ENCODE measurements around the gene NFIL3. TPM values are rescaled to one million over a fixed set of nuclear protein-coding genes. Genes with fewer than 3 reads are reported as not detected.

NFIL3 gene
- total and polyA plus RNA-seq, 2 experiments from 2014 or later: 4.1 to 7.5 TPM

- no peak for TF ChIP-seq ETS1 (IDR thresholded peaks at IDR 0.05)
- no peak for TF ChIP-seq POLR2AphosphoS5 (IDR thresholded peaks at IDR 0.05; ENCODE audit: low read depth)
- TF ChIP-seq CTCF (conservative IDR thresholded peaks at IDR 0.05; ENCODE audit: low read depth in 2 of 2): no peak
- no peak for TF ChIP-seq REST (IDR thresholded peaks at IDR 0.05; ENCODE audit: unreplicated experiment)
- no peak for TF ChIP-seq JUNB (IDR thresholded peaks at IDR 0.05; ENCODE audit: unreplicated experiment)
Measured at GRCh38 chr9:91465420-91465819, 41.8 kb upstream of the NFIL3 start (continued).

- H3K27ac Mint-ChIP-seq: no peak overlapping the region
- H4K20me1 ChIP-seq (replicated peaks; ENCODE audit: insufficient read depth): no peaks in the 10 kb centered on the region
- H3K9me3 Mint-ChIP-seq: no peaks in the 10 kb centered on the region
- no peaks in the 10 kb centered on the region for H3K9me2 ChIP-seq (ENCODE audit: insufficient read depth)
- no peak for DNase-seq (ENCODE audit: low spot score)
- ATAC-seq: no peak
- no peaks in the 10 kb centered on the region for H3K36me3 ChIP-seq (ENCODE audit: insufficient read depth)
- no peak overlapping the region for H3K27ac ChIP-seq (ENCODE audit: low read depth)
- no peaks in the 10 kb centered on the region for H3K79me2 ChIP-seq (replicated peaks; ENCODE audit: insufficient read depth)
- no peaks in the 10 kb centered on the region for H3K4me1 ChIP-seq (ENCODE audit: insufficient read depth)
- no peak overlapping the region for H2AFZ ChIP-seq
- no peak overlapping the region for H3K4me3 Mint-ChIP-seq
- H3K4me1 Mint-ChIP-seq: no peaks in the 10 kb centered on the region
- H3K4me3 ChIP-seq: no peak overlapping the region
- no peaks in the 10 kb centered on the region for H3K27me3 Mint-ChIP-seq (ENCODE audit: insufficient read depth, low read depth, poor library complexity)
- no peaks in the 10 kb centered on the region for H3F3A ChIP-seq (replicated peaks; ENCODE audit: low read depth)
- H3K4me2 ChIP-seq: no peak overlapping the region
- H3K27me3 ChIP-seq (ENCODE audit: insufficient read depth): no peaks in the 10 kb centered on the region
- H3K36me3 Mint-ChIP-seq (ENCODE audit: low read depth): no peaks in the 10 kb centered on the region
- no peak for TF ChIP-seq EZH2 (IDR thresholded peaks at IDR 0.05; ENCODE audit: low read depth, unreplicated experiment)
- no peak for TF ChIP-seq NANOG (IDR thresholded peaks at IDR 0.05; ENCODE audit: borderline replicate concordance)
- TF ChIP-seq POLR2AphosphoS5 (IDR thresholded peaks at IDR 0.05; ENCODE audit: low read depth): no peak
- no peak for TF ChIP-seq CTCF (conservative IDR thresholded peaks at IDR 0.05; ENCODE audit: low read depth in 2 of 2)
- no peak for TF ChIP-seq CREB1 (CRISPR knock-in tag; IDR thresholded peaks at IDR 0.05; ENCODE audit: low read depth)
- TF ChIP-seq JUNB (IDR thresholded peaks at IDR 0.05; ENCODE audit: unreplicated experiment): no peak
- TF ChIP-seq ZNF114 (CRISPR knock-in tag; IDR thresholded peaks at IDR 0.05): no peak
- no peak for TF ChIP-seq ZNF331 (CRISPR knock-in tag; IDR thresholded peaks at IDR 0.05; ENCODE audit: low read depth)
- no peak for TF ChIP-seq EZH2phosphoT487 (IDR thresholded peaks at IDR 0.05; ENCODE audit: unreplicated experiment)
- no peak for TF ChIP-seq STAT1 (IDR thresholded peaks at IDR 0.05; ENCODE audit: unreplicated experiment)
Measured at GRCh38 chr9:91458906-91459305, 35.3 kb upstream of the NFIL3 start.

Measured in GM23338 (cell line).